Loucy (cell line): ENCODE measurements around the gene RSRC1.

Source experiments
- H2AFZ ChIP-seq: fragments of 200-600 bp; sonication (generic); 2 replicates; pipeline ENCODE4 v1.6.0; 2016; ENCODE audit warnings: antibody characterized with exemption, mild to moderate bottlenecking, low read length, moderate library complexity
- H3F3A ChIP-seq: fragments of 200-600 bp; 2 replicates; pipeline ENCODE4 v1.6.0; 2016; ENCODE audit warnings: antibody characterized with exemption, low read depth, mild to moderate bottlenecking
- H3K27me3 ChIP-seq: fragments of 200-600 bp; sonication (generic); 2 replicates; pipeline ENCODE4 v1.6.1; 2014; ENCODE audit warnings: low read length, mild to moderate bottlenecking; ENCODE audit not compliant: insufficient read depth, poor library complexity, severe bottlenecking
- H3K36me3 ChIP-seq: fragments of 200-600 bp; sonication (generic); 2 replicates; pipeline ENCODE4 v1.6.1; 2016; ENCODE audit warnings: low read length; ENCODE audit not compliant: insufficient read depth
- H3K4me1 ChIP-seq: fragments of 200-600 bp; sonication (generic); 2 replicates; pipeline ENCODE4 v1.5.1; 2014; ENCODE audit warnings: low read length, mild to moderate bottlenecking; ENCODE audit not compliant: insufficient read depth, poor library complexity, severe bottlenecking
- H3K4me2 ChIP-seq: fragments of 200-600 bp; sonication (generic); 2 replicates; pipeline ENCODE4 v1.6.0; 2014; ENCODE audit warnings: antibody characterized with exemption, low read length, low read depth, mild to moderate bottlenecking; ENCODE audit not compliant: poor library complexity, severe bottlenecking
- H3K4me3 ChIP-seq: fragments of 200-600 bp; sonication (generic); 2 replicates; pipeline ENCODE4 v1.5.1; 2014; ENCODE audit warnings: low read length, mild to moderate bottlenecking, mixed read lengths; ENCODE audit not compliant: poor library complexity, severe bottlenecking
- H3K79me2 ChIP-seq: fragments of 200-600 bp; sonication (generic); 2 replicates; pipeline ENCODE4 v1.6.1; 2014; ENCODE audit warnings: low read length; ENCODE audit not compliant: insufficient read depth
- H3K9ac ChIP-seq: fragments of 200-600 bp; sonication (generic); 2 replicates; pipeline ENCODE4 v1.6.0; 2014; ENCODE audit warnings: mild to moderate bottlenecking, low read depth, low read length, moderate library complexity; ENCODE audit not compliant: poor library complexity, severe bottlenecking
- H3K9me2 ChIP-seq: fragments of 200-600 bp; sonication (generic); replicated peaks from 2 replicates; pipeline ENCODE4 v1.6.1; 2016; ENCODE audit warnings: low read depth, low read length, mixed read lengths
- H3K9me3 ChIP-seq: fragments of 200-600 bp; sonication (generic); 2 replicates; pipeline ENCODE4 v1.6.1; 2014; ENCODE audit warnings: mild to moderate bottlenecking, antibody characterized with exemption, low read length, low read depth; ENCODE audit not compliant: insufficient read depth
- H4K20me1 ChIP-seq: fragments of 200-600 bp; sonication (generic); 2 replicates; pipeline ENCODE4 v1.6.0; 2014; ENCODE audit warnings: antibody characterized with exemption, low read length, mild to moderate bottlenecking; ENCODE audit not compliant: insufficient read depth, poor library complexity, severe bottlenecking
- CTCF ChIP-seq: fragments of 200-600 bp; sonication (generic); conservative IDR thresholded peaks from 2 replicates; pipeline ENCODE4 v1.5.1; 2014; ENCODE audit warnings: mild to moderate bottlenecking, antibody characterized with exemption, low read length
- EZH2phosphoT487 ChIP-seq: fragments of 200-600 bp; IDR thresholded peaks from 2 replicates; pipeline ENCODE4 v1.6.1; 2018; ENCODE audit warnings: antibody characterized with exemption, mild to moderate bottlenecking, moderate library complexity, borderline replicate concordance

Gene RSRC1

DNA sequence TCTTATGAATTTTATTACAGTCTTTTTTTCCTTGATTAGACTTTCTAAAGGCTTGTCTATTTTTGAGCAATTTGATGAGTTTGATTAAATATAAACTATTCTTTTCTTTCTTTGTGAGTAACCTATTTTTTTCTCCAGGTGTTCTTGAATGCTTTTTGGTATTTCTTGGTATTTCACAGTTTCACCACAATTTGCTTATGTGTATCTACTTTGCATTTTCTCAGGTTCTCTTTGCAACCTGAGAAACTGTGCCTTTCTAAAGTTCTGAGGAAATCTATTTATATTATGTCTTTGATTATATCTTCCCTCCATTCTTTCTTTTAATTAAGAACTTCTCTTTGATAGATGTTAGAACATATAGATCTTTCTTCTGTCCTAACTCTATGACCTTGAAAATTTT is 344.0 kb downstream of the RSRC1 start:
- Histone ChIP-seq H3K9ac (no peak overlapping the region), H3K36me3 (no peaks in the 10 kb centered on the region), H3K79me2 (no peaks in the 10 kb centered on the region), H3K9me2 (no peaks in the 10 kb centered on the region), H3K4me3 (no peak overlapping the region), H3K9me3 (no peaks in the 10 kb centered on the region), H2AFZ (no peak overlapping the region), H3K4me2 (no peak overlapping the region), H3K4me1 (no peaks in the 10 kb centered on the region), H3F3A (no peaks in the 10 kb centered on the region), H4K20me1 (no peaks in the 10 kb centered on the region), H3K27me3 (no peaks in the 10 kb centered on the region)
- TF ChIP-seq EZH2phosphoT487 (no peak), CTCF (no peak)

- Histone ChIP-seq H3K79me2 (no peaks in the 10 kb centered on the region), H3K27me3 (no peaks in the 10 kb centered on the region), H3K9me3 (no peaks in the 10 kb centered on the region), H3K36me3 (no peaks in the 10 kb centered on the region), H3K9ac (no peak overlapping the region), H2AFZ (no peak overlapping the region), H3K9me2 (no peaks in the 10 kb centered on the region), H3K4me1 (no peaks in the 10 kb centered on the region), H3K4me3 (no peak overlapping the region), H3K4me2 (no peak overlapping the region), H3F3A (no peaks in the 10 kb centered on the region), H4K20me1 (no peaks in the 10 kb centered on the region)
- TF ChIP-seq EZH2phosphoT487 (no peak), CTCF (no peak)
Measured at GRCh38 chr3:158455406-158455805, 345.5 kb downstream of the RSRC1 start.

DNA sequence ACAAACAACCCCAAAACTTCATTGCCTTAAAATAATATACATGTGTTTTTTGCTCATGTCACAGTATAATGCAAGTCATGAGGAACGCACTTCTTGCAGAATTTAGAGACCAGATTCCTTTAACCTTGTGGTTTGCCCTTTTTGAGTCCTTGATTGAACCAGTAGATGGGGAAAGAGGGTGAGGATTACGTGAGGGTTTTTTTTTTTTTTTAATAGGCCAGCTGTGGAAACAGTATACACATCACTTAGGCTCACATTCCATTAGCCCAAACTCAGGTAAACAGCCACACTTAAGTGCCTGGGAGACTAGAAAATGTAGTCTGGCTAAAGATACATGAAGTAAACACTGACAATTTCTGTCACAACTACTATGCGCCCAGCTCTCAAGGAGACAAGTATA is 346.2 kb downstream of the RSRC1 start:
- no peaks in the 10 kb centered on the region for H4K20me1 ChIP-seq
- no peaks in the 10 kb centered on the region for H3K9me3 ChIP-seq
- TF ChIP-seq EZH2phosphoT487 (no peak), CTCF (no peak)
- no peaks in the 10 kb centered on the region for H3K4me1 ChIP-seq
- H3K4me3 ChIP-seq = no peak overlapping the region
- H3K4me2 ChIP-seq = no peak overlapping the region
- H3K79me2 ChIP-seq = no peaks in the 10 kb centered on the region
- H3K9me2 ChIP-seq = no peaks in the 10 kb centered on the region
- no peaks in the 10 kb centered on the region for H3K27me3 ChIP-seq
- no peak overlapping the region for H2AFZ ChIP-seq
- H3F3A ChIP-seq = no peaks in the 10 kb centered on the region
- no peak overlapping the region for H3K9ac ChIP-seq
- no peaks in the 10 kb centered on the region for H3K36me3 ChIP-seq
